Suprapubic skin (tissue), 4 donors: Measurements from ENCODE around the gene ENPP7. TPM values are rescaled to one million over a fixed set of nuclear protein-coding genes. Genes with fewer than 3 reads are reported as not detected.

Experiments
- DNase-seq, 2 donors: peaks; one replicate each; pipeline ENCODE4 v3.0.0-alpha.2; 2019; ENCODE audit warnings: low spot score in 2 of 2
- H3K27ac ChIP-seq: fragments of 200-600 bp; sonication (generic); one replicate; pipeline ENCODE4 v1.5.1; 2019
- H3K27me3 ChIP-seq: fragments of 200-600 bp; sonication (generic); one replicate; pipeline ENCODE4 v1.5.1; 2019
- H3K36me3 ChIP-seq: fragments of 200-600 bp; sonication (generic); one replicate; pipeline ENCODE4 v1.5.1; 2019
- H3K4me1 ChIP-seq: fragments of 200-600 bp; sonication (generic); one replicate; pipeline ENCODE4 v1.5.1; 2019
- H3K4me3 ChIP-seq: fragments of 200-600 bp; sonication (generic); one replicate; pipeline ENCODE4 v1.5.1; 2019; ENCODE audit warnings: mild to moderate bottlenecking
- H3K9me3 ChIP-seq: fragments of 200-600 bp; sonication (generic); one replicate; pipeline ENCODE4 v1.5.1; 2019
- EP300 ChIP-seq: sonication (generic); formaldehyde crosslinking; IDR thresholded peaks from one replicate; pipeline ENCODE4 v1.6.1; 2017; ENCODE audit warnings: antibody characterized with exemption
- POLR2A ChIP-seq, 2 donors: fragments of 450-650 bp; IDR thresholded peaks; one replicate each; pipeline ENCODE4 v1.6.1; 2017; ENCODE audit warnings: antibody characterized with exemption in 2 of 2, mild to moderate bottlenecking in 2 of 2, moderate library complexity in 2 of 2
- POLR2AphosphoS5 ChIP-seq, 3 donors: sonication (generic); formaldehyde crosslinking; IDR thresholded peaks; one replicate each; pipeline ENCODE4 v1.6.1; 2017; ENCODE audit warnings: antibody characterized with exemption in 3 of 3
- WGBS: methylation state at CpG from one replicate; pipeline ENCODE4 v1.1.5; 2018; 5-methylcytosine and 5-hydroxymethylcytosine counted together
- total RNA-seq, 4 donors: library from RNA; depleted of rRNA; stranded (reverse); fragments of >200 nt; gene quantifications; one replicate each; pipeline ENCODE4 v1.1.0, GENCODE V29; 2016
- TF ChIP-seq, protein P1 (sequence below), 2 donors: fragments of 200-600 bp in 1 of 2; fragments of 450-650 bp in 1 of 2; sonication (generic) in 1 of 2; IDR thresholded peaks; one replicate each; pipeline ENCODE4 v1.5.1; 2016 to 2019; ENCODE audit warnings: antibody characterized with exemption in 2 of 2, mild to moderate bottlenecking in 1 of 2, moderate library complexity in 1 of 2

Gene ENPP7
- total RNA-seq, 4 donors from 2014 or later: not detected

GRCh38 chr17:79732804-79733691, 2.3 kb downstream of the ENPP7 start:
- WGBS: 73% methylated on average over 31 of the region's 35 CpGs
- no peak overlapping the region for H3K27ac ChIP-seq
- no peak overlapping the region for H3K4me3 ChIP-seq
- no peaks in the 10 kb centered on the region for H3K36me3 ChIP-seq
- TF ChIP-seq POLR2A (IDR thresholded peaks at IDR 0.05) (no peak), POLR2AphosphoS5 (IDR thresholded peaks at IDR 0.05) (no peak), EP300 (no peak)
- TF ChIP-seq, protein P1, sequence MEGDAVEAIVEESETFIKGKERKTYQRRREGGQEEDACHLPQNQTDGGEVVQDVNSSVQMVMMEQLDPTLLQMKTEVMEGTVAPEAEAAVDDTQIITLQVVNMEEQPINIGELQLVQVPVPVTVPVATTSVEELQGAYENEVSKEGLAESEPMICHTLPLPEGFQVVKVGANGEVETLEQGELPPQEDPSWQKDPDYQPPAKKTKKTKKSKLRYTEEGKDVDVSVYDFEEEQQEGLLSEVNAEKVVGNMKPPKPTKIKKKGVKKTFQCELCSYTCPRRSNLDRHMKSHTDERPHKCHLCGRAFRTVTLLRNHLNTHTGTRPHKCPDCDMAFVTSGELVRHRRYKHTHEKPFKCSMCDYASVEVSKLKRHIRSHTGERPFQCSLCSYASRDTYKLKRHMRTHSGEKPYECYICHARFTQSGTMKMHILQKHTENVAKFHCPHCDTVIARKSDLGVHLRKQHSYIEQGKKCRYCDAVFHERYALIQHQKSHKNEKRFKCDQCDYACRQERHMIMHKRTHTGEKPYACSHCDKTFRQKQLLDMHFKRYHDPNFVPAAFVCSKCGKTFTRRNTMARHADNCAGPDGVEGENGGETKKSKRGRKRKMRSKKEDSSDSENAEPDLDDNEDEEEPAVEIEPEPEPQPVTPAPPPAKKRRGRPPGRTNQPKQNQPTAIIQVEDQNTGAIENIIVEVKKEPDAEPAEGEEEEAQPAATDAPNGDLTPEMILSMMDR (IDR thresholded peaks at IDR 0.05): no peak
- peaks cover 4% of the 10 kb centered on the region for H3K4me1 ChIP-seq
- H3K27me3 ChIP-seq: peaks cover 16% of the 10 kb centered on the region
- H3K9me3 ChIP-seq: no peaks in the 10 kb centered on the region
- DNase-seq: no peak

- H3K27me3 ChIP-seq: peaks cover 22% of the 10 kb centered on the region
- TF ChIP-seq EP300: no peak
- TF ChIP-seq POLR2A (IDR thresholded peaks at IDR 0.05): no peak
- TF ChIP-seq, protein P1 (IDR thresholded peaks at IDR 0.05): no peak
- no peak for TF ChIP-seq POLR2AphosphoS5 (IDR thresholded peaks at IDR 0.05)
- no peak overlapping the region for H3K27ac ChIP-seq
- H3K9me3 ChIP-seq: no peaks in the 10 kb centered on the region
- peaks cover 3% of the 10 kb centered on the region for H3K4me1 ChIP-seq
- 83% methylated on average over 6 of the region's 9 CpGs for WGBS
- DNase-seq: no peak
- no peak overlapping the region for H3K4me3 ChIP-seq
- no peaks in the 10 kb centered on the region for H3K36me3 ChIP-seq
Observed at GRCh38 chr17:79733692-79734070, 2.9 kb downstream of the ENPP7 start.

DNA sequence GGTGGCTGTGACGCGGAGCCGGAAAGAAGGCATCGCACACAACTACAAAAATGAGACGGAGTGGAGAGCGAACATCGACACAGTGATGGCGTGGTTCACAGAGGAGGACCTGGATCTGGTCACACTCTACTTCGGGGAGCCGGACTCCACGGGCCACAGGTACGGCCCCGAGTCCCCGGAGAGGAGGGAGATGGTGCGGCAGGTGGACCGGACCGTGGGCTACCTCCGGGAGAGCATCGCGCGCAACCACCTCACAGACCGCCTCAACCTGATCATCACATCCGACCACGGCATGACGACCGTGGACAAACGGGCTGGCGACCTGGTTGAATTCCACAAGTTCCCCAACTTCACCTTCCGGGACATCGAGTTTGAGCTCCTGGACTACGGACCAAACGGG, 4.4 kb downstream of the ENPP7 start:
- Histone ChIP-seq H3K27ac (no peak overlapping the region), H3K4me1 (no peaks in the 10 kb centered on the region), H3K36me3 (no peaks in the 10 kb centered on the region), H3K9me3 (no peaks in the 10 kb centered on the region), H3K27me3 (peaks cover 36% of the 10 kb centered on the region), H3K4me3 (no peak overlapping the region)
- TF ChIP-seq POLR2A (IDR thresholded peaks at IDR 0.05) (no peak), EP300 (no peak), POLR2AphosphoS5 (IDR thresholded peaks at IDR 0.05) (no peak)
- WGBS: 94% methylated on average over 31 of the region's 32 CpGs
- DNase-seq: no peak

DNA sequence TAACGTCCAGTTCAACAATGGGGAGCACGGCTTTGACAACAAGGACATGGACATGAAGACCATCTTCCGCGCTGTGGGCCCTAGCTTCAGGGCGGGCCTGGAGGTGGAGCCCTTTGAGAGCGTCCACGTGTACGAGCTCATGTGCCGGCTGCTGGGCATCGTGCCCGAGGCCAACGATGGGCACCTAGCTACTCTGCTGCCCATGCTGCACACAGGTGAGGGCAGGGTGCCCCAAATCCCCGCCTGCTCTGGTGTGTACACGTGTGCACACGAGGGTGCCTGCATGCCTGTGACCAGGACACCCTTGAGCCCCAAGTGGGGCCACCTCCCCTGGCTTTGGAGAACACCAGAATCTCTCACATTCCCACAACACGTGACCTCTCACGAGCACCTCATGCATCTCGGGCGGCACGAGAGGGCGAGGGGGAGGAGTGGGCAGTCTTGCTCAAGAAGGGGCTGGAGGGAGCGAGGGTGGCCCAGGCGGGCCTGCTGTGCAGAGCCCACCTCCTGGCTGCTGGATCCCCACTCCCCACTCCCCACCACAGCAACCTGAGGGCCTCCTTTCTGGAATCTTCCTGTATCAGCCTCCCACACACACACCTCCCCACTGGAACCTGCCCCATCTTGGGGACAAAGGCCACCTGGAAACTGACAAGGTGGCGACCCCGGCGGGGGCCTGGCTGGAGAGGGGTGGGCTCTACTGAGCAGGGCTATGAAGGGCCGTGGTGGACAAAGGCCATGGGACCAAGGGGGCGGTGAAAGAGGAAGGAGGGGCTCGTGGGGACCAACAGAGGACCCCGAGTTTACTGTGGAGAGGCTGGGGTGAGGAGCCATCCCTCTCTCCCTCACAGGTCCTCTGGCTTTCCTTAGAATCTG, 6.5 kb downstream of the ENPP7 start:
- H3K36me3 ChIP-seq: no peaks in the 10 kb centered on the region
- H3K27me3 ChIP-seq: peaks cover 58% of the 10 kb centered on the region
- 90% methylated on average over 7 of the region's 30 CpGs for WGBS
- no peak overlapping the region for H3K27ac ChIP-seq
- no peaks in the 10 kb centered on the region for H3K9me3 ChIP-seq
- H3K4me1 ChIP-seq: peaks cover 9% of the 10 kb centered on the region
- DNase-seq: no peak
- TF ChIP-seq POLR2A (IDR thresholded peaks at IDR 0.05) (no peak), EP300 (no peak), POLR2AphosphoS5 (IDR thresholded peaks at IDR 0.05) (no peak)
- TF ChIP-seq, protein P1 (IDR thresholded peaks at IDR 0.05): no peak
- no peak overlapping the region for H3K4me3 ChIP-seq

DNA sequence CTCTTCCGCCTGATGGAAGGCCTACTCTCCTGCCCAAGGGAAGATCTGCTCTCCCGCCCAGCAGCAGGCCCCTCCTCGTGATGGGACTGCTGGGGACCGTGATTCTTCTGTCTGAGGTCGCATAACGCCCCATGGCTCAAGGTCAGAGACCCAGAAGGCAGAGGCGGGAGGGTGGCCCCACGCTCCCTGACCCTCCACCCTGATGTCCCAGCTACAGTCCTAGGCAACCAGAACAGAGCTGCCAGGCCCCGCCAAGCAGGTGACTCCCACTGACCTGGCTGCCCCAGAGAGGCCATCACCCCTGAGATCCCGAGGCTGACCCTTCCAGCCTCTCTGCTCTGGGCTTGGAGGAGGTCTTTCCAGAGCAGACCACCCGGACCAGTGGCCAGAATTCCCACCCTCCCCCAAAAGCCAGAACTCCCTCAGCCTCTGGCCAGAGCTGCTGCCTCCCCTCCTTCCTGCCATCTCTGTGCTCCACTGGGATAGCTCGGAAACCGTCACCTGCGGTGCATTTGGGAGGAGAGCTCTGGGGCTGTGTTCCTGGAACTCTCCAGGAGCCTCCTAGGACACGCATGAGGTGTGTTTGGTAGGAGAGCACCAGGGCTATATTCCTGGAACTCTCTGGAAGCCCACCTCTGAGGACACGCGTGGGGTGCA, 7.3 kb downstream of the ENPP7 start:
- H3K27ac ChIP-seq: no peak overlapping the region
- no peaks in the 10 kb centered on the region for H3K9me3 ChIP-seq
- TF ChIP-seq POLR2AphosphoS5 (IDR thresholded peaks at IDR 0.05) (no peak), POLR2A (IDR thresholded peaks at IDR 0.05) (no peak), EP300 (no peak)
- TF ChIP-seq, protein P1 (IDR thresholded peaks at IDR 0.05): no peak
- no peak overlapping the region for H3K4me3 ChIP-seq
- H3K27me3 ChIP-seq: peaks cover 66% of the 10 kb centered on the region
- H3K4me1 ChIP-seq: peaks cover 10% of the 10 kb centered on the region
- 81% methylated on average over 11 of the region's 17 CpGs for WGBS
- H3K36me3 ChIP-seq: no peaks in the 10 kb centered on the region
- no peak for DNase-seq
